COR-L47 (cell line): ENCODE results near the gene GPR61.

ENCODE experiments used
- DNase-seq: peaks from one replicate; lab custom pipeline; 2025; lab: John Stamatoyannopoulos, UW

GPR61 gene

DNA sequence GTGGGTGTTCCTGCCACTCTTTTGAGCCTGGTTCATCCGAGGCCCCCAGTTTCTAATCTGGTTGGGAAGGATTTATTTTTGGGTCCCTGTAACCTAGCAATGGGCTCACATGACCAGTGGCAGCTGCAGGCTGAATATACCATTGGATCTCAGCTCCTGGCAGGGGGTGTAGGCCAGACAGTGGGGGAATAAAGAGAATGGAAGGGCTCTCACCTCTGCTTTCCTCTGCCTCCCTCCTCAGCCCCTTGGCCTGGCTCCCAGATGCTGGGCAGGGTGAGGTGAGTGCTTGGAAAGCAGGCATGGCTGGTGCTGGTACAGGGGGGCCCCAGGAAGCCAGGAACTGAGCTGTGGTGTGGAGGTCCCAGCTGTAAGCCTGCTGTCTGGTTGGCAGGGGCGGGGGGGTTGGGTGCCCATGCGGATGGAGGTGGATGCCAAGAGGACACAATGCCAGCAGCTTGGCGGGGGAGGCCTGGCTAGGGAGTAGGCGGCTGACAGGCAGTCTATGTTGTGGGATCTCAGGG, 3.6 kb upstream of the GPR61 start:
- peak; percentile 82 for DNase-seq

DNA sequence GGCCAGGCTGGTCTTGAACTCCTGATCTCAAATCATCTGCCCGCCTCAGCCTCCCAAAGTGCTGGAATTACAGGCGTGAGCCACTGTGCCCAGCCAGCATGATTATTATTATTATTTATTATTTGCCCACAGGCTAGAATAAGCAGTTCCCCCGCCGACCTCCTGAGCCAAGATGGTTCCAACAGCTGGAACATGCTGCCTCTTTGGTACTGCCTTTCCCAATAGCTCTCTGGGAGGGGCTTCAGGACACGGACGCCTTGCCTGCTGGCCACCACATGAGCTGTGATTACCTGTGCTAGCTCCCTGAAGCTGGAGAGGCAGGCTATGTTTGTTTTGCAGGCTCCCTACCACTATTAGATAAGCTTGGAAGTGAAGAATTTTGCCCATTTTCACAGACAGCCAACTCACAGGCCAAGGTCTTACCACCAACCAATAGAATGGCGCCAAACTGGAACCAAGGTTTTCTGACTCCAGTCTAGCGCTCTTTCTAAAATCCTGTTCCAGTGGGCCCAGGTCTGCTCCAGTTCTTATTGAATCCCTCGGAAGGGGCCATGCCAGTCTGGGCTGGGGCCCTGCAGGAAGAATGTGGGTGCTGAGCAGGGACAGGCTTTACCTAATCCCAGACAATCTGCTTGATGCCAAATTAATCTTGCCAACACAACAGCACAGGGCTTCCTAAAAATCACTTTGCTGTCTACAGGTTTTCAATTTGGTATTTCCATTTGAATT, 2.1 kb upstream of the GPR61 start:
- DNase-seq: no peak

DNA sequence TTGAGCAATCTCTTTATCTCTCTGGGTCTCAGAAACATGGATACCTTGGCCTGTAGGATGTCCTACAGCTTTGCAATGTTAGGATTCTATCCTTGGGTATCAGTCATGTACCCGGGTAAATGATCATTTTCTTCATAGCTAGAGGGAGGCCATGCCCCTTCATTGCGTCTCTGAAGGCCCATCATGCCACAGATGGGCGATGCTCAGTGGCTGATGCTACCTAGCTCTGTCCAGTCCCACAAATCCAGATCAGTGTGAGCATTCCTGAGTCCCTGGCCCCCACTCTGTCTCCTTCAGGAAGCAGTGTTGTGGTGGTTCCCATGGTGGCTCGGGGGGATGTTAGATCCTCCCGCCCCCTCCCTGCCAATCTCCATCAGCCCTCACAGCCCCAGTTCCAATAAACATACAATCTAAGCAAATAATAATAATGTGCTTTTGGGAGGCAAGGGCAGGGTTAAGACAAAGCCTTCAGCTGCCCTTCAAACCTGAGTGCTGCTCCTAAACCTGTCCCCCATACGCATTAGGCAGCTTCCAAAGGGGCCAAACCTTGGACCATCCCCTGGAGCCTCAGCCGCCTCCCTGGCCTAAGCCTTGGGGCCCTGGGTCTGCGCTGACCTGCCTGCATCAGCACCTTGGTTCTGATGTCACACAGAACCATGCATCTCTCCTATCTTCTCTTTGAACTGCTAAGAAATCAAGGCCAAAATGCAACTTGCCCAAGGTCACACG, 681 bp upstream of the GPR61 start:
- DNase-seq: no peak

DNA sequence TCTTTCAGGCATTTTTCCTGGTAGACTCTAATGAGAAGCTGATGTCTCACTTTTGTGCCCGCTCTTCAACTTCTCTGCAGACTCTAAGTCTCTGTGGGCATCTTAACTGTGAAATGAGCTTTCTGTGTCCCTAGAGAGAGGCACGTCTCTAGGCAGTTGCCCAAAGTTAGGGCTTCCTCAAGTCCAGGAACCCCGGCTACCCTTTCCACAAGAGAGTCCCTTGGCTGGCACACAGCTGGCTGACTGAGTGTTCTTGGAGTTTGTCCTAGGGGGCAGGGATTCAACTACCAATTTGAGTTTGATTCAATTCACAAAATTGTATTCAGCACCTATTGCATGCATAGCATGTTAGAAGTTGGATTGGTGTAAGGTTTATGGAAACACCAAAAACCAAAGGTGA, 1.4 kb downstream of the GPR61 start:
- DNase-seq: no peak

DNA sequence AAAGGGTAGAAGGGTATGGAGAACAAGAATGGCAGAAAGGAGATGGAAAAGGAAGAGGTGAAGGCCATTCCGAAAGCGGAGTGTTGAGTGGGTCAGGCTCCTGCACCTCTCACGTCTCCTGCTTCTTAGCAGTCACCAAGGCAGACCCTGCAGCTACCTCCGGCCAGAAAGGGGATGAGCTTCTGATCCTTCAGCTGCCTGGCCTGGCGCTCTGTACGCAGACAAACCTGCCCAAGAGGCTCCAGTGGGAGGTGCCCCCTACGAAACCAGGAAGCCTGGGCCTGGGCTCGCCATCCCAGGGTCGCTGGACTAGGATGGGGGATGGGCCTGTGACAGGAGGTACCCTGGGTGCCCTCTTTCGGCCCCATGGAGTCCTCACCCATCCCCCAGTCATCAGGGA, 3.0 kb downstream of the GPR61 start:
- DNase-seq: no peak

DNA sequence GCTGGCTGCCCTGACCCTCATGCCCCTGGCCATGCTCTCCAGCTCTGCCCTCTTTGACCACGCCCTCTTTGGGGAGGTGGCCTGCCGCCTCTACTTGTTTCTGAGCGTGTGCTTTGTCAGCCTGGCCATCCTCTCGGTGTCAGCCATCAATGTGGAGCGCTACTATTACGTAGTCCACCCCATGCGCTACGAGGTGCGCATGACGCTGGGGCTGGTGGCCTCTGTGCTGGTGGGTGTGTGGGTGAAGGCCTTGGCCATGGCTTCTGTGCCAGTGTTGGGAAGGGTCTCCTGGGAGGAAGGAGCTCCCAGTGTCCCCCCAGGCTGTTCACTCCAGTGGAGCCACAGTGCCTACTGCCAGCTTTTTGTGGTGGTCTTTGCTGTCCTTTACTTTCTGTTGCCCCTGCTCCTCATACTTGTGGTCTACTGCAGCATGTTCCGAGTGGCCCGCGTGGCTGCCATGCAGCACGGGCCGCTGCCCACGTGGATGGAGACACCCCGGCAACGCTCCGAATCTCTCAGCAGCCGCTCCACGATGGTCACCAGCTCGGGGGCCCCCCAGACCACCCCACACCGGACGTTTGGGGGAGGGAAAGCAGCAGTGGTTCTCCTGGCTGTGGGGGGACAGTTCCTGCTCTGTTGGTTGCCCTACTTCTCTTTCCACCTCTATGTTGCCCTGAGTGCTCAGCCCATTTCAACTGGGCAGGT, 3.8 kb downstream of the GPR61 start:
- DNase-seq: no peak

DNA sequence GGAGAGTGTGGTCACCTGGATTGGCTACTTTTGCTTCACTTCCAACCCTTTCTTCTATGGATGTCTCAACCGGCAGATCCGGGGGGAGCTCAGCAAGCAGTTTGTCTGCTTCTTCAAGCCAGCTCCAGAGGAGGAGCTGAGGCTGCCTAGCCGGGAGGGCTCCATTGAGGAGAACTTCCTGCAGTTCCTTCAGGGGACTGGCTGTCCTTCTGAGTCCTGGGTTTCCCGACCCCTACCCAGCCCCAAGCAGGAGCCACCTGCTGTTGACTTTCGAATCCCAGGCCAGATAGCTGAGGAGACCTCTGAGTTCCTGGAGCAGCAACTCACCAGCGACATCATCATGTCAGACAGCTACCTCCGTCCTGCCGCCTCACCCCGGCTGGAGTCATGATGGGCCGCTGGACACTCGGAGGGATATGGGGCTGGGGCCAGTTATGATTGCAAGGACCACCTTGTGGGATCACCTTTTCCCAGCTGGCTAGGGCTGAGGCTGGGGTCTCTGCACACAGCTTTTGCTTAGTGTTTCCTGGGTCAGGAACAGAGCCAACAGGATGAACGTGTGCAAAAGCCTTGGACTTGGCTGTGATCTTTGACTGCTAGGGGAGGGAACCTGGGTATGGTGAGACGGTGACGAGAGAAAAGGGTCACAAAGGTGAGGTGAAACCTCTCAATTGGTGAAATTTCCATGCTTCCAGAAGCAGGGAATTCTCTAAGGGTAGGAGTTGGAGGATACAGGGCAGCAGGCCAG, 4.5 kb downstream of the GPR61 start:
- DNase-seq: no peak

DNA sequence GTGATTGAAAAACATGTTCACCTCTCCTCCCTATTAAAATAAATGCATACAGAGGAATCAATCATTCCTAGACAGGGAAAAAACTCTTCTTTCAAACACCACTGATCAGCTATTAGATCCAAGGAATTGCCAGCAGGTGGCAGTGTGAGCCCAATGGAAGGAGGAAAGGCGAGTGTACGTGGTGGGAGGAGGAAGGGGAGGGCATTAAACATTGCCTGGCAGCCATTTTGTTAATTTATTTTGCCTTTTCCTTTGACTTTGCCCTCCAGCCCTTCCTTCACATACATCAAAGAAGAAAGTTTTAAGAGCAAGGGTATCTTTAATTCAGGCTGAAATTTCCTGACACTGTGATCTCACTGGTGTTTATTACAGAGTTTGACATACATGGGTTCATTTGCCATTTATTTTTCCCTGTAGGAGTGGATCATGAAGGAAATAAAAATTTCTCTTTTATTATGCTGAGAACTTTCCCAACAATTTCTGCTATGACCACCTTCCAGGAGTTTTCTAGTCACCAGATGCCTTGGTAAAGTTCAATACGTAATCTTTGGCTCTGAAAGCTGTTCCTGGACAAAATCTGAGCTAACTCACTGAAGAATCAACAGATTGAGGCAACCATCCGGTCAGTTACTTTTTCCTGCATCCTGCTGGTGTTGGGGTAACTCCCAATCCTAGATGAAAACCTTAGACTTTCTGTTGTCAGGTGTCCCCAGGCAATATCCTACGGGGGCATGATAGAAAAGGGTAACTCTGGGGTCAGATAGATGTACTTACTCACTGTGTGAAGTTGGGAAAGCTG, 6.8 kb downstream of the GPR61 start:
- peak; percentile 86 for DNase-seq

DNA sequence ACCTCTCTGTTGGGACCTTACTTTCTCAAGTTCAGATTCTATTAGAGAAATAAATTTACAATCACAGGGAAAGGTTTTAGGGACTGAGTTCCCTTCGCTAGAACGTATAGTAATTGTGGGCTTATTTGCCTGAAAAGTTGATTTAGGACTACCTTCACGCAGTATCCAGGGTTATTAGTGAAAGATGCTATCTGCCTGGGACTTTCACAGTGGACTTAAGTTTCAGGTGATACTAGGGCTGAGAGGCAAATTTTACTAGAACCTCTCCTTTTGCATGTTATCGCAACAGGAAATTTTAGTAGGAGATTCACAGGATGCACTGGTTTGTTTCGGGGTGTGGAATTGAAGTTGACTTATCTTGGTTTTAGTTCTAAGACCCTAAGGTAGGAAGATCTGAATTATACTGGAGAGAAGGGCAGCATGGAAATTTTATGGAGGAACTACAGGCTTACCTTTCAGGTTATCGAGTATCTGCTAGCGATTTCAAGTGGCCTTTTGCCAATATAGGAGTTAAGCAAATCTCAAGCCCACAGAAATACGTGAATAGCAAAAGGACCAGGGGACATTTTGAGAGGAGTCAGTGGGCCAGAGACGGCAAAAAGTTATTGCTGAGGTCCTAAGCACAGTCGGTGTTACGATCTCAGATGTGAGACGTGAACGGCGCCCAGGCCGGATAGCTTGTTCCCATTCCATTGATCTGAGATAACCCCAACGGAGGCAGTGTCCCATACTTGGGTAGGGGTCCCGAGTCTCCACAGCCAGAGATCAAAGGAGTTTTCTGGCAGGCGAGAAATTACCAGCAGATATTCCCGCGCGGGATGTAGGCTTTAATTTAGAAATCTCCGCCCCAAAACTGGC, 8.0 kb downstream of the GPR61 start:
- no peak for DNase-seq

DNA sequence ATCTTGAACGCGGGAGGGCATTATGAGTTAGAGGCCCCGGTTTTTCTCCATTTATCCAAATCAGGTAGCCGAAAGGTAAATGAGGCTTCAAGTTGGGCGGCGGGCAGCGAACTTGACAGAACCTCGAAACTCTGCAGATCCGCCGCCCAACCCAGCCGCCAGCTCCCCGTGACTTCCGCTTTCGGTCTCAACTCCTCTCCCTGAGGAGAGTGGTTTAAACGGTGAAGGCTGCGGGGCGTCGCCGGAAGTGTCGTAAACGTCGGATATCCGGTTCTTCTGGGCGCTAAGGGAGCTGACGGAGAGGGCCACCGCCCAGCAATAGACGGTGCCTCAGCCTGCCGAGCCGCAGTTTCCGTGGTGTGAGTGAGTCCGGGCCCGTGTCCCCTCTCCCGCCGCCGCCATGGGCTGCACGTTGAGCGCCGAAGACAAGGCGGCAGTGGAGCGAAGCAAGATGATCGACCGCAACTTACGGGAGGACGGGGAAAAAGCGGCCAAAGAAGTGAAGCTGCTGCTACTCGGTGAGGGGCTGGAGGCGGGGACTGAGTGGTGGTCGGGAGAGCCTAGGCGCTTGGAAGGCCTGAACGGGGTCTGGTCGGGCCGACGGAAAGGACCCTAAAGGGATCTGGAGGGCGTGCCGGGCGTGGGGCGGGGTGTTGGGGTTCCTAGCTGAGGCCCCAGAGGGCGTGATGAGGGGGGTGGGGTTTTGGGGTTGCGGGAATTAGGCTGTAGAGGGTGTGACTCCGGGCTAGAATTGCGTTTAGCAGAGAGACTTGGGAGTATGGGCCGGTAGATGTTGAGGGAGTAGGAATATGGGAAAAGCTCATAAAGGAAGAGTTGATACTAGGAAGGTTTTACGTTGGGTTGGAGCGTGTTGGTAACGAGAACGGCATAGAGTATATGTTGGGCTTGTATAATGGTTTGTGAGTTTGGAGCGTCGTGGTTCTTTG, 8.9 kb downstream of the GPR61 start, which contains the start of gene GNAI3:
Gene GNAI3 (plus strand): TSS at position 295 of the 947 bp plus-strand sequence. CDS start 106 bp downstream, at position 401.
- peak; percentile 93 for DNase-seq

DNA sequence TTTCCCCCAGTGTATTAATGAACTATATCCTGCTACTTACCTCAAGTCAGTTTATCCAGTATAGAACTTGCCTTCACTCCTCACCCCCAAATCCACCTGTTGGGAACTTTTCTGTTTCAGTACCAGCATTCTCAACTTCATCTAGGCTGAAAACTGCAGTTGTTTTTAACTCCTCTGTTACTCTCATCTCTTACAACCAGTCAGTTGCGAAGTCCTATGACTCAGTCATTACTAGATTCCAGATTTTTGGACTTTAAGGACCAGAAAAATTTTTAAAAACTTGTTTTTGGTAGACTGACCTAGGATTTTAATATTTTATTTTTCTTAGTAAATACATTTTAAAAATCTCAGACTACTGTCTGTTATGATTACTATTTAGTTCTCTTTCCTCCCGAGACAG, 16.9 kb downstream of the GPR61 start:
- no peak for DNase-seq

DNA sequence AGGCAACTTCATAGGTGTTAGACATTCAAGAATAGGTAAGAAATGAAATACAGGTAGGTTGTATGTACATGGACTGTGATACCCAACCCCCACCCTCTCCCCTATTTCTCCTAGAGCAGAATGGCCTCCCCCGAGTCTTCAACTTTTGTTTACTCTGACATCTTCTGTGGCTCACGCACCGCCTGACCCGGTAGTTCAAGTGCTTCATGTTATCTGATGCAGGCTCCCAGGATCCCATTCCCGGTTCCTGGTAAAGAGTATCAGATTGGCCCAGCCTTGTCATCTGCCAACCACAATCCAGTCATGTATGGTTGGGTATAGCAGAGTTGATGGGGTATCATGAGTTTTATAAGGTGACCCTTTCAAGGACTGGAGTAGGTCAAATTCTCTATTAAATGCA, 17.8 kb downstream of the GPR61 start:
- no peak for DNase-seq

DNA sequence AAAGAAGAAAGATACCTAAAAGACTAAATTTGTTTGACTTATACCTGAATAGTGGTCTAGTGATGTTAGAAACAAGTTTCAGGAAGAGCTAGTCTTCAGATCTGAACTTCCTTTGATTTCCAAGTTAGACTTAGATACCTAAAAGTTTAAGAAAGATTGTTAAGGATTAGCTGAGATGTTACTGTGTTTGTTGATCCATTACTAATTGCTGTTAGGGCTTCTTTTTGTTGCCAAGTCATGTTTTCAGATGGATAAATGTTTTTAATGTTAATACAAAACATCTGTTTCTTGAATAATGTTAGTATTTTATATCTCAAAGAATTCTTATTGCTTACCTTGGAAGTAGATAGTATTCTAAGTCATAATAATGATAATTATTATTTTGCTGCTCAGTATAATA, 20.3 kb downstream of the GPR61 start:
- no peak for DNase-seq

DNA sequence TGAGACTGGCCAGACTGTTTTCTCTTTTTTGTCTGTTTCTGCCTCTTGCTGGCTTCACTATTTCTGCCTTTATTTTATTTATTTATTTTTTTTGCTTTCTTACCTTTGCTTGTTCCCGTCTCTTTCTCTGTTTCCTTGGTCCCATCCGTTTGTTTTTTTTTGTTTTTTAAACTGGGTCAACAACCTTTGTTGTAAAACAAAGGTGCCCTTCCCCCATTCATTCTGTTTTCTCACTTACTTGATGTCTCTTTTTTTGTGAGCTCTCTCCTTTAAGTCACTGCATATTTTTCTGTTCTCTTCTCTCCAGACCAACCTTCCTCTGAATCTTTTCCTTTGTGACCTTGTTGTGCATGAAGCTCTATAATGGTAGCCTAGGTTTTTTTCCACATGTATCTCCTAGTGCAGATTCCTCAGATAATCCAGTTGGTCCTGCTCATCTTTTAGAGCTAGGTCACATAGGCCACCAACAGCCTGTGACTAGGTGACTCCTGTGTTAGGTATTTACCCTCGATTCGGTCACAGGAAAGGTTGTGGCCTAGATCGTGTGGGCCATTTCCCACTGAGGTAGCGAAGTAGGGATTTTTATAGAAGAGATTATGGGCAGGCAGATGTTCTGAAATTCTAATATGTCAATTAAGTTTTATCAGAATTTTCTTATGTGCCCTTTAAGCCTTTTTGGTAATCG, 24.7 kb downstream of the GPR61 start:
- no peak for DNase-seq

DNA sequence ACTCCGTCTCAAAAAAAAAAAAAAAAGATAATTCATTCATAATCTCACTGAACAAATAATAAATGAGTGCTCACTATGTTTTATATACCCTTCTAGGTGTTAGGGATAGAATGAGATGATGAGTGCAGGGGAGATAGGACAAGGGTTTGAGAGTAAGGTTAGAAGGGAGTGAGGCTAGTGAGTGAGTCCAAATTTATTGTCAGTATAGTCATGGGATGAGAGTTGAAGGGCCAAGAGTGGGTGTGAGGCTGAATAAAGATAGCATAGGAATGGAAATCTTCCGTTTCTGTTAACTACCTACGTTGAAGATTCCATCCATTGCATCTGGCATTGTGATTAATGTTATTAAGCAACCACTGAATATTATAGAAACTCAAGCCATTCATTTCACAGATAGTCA, 25.6 kb downstream of the GPR61 start:
- no peak for DNase-seq

DNA sequence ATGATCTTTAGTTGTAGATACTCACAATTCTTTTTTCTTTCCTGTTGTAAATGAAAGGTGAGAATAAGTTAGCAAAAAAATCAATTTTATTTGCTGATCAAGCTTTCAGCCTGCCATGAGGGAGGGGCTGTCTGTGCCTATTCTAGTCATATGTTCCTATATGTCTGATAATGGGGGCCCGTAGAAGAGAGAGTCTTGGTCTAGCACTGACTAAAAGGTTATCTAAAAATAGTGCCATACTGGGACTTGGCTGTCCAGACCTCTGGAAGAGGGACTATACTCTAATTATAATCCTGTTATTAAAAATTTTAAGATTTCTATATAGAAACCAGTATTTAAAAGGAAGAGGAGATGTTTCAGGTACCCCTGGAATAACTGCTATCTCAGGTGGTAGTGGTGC, 27.3 kb downstream of the GPR61 start:
- no peak for DNase-seq

DNA sequence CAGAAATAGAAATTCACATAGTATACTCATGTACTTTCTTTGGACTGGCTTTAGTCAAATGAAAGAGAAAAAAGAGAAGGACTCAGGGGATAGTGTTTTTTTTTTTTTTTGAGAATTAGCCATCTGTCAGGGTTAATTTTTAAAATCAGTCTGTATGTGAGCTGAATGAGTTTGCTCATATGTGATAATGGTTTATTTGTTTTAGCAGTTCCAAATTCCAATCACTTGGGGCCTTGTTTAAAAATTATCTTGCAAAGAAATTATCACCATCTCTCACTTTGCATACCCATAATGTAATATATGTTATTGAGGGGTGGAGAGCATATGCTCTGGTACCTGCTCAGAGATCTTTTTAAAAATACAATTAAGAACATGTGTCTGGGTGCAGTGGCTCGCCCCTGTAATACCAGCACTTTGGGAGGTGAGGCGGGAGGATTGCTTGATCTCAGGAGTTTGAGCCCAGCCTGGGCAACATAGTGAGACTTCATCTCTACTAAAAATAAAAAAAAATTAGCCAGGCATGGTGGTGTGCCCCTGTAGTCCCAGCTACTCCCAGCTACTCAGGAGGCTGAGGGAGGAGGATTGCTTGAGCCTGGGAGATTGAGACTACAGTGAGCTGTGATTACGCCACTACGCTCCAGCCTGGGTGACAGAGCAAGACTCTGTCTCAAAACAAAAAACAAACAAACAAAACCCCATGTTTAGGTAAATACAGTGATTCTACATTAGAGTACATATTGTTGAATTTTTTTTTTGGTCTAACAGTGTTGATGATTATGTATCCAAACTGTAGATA, 28.4 kb downstream of the GPR61 start:
- DNase-seq: no peak

DNA sequence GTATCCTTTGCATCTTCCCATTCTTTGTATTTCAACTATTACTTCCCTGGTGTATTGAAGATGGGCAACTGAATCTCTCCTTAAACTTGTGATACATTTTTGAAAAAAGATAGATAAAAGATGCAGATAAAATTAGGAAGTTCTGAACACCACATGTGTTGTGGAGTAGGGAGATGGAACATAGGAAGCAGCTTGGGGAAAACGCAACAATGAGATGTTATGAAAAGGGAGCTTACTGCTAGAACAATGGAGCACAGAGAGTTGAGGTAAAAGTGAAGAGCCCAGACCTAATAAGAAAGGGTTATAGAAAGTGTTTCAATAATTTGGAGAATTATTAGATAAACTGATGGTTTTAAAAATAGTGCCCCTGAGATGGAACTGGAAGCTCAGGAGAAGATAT, 29.7 kb downstream of the GPR61 start:
- DNase-seq: no peak
